ENCODE measurements around the gene MSH3.

The MSH3 gene

GRCh38 chr5:80798166-80798565, 143.7 kb downstream of the MSH3 start:
- no peak for TF ChIP-seq CTCF (IDR thresholded peaks at IDR 0.05; ENCODE audit: borderline replicate concordance, insufficient read depth, low read depth, low read length)
- no peak overlapping the region for H3K4me3 ChIP-seq (ENCODE audit: low read depth, low read length)

DNA sequence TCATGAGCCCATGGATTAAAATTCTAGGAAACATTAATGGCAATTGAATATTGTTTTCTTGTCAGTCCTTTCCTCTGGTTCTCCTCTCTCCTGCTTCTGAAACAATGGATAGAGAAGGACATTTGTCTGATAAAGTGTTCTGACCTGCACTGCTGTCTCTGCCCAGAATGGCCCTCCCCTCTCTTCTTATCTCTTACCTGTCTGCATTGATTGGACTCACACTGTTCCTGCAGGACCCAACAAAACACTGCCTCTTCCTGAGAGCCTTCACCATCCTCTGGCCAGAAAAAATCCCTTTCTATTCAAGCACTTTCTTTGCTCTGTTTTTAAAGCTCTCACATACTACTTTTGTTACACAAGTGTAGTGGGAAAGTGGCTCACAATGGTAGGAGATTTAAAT, 144.2 kb downstream of the MSH3 start:
- TF ChIP-seq CTCF (IDR thresholded peaks at IDR 0.05; ENCODE audit: borderline replicate concordance, insufficient read depth, low read depth, low read length), result no peak
- H3K4me3 ChIP-seq (ENCODE audit: low read depth, low read length), result no peak overlapping the region

GRCh38 chr5:80799041-80799440, 144.6 kb downstream of the MSH3 start:
- H3K4me3 ChIP-seq (ENCODE audit: low read depth, low read length), result no peak overlapping the region
- no peak for TF ChIP-seq CTCF (IDR thresholded peaks at IDR 0.05; ENCODE audit: borderline replicate concordance, insufficient read depth, low read depth, low read length)

DNA sequence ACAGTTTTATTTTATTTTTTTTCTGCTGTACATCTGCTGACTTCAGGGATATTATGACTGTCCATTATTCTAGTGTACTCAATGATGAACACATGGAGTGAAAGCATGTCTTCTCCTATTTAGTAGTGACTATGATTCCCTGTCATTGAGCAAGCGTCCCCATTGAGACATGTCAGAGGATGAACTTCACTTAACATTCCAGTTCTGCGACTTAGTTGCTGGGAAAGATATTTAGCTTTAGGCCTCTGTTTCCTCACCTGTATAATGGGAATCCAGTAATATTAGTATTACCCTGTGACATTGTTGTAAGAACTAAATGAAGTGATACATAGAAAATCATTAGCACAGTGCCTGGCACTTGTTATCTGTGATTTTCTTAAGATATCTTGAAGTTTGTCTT, 145.1 kb downstream of the MSH3 start:
- no peak overlapping the region for H3K4me3 ChIP-seq (ENCODE audit: low read depth, low read length)
- no peak for TF ChIP-seq CTCF (IDR thresholded peaks at IDR 0.05; ENCODE audit: borderline replicate concordance, insufficient read depth, low read depth, low read length)

- TF ChIP-seq CTCF (IDR thresholded peaks at IDR 0.05; ENCODE audit: borderline replicate concordance, insufficient read depth, low read depth, low read length), result no peak
- H3K4me3 ChIP-seq (ENCODE audit: low read depth, low read length), result no peak overlapping the region
Observed at GRCh38 chr5:80804332-80804731, 149.9 kb downstream of the MSH3 start.

DNA sequence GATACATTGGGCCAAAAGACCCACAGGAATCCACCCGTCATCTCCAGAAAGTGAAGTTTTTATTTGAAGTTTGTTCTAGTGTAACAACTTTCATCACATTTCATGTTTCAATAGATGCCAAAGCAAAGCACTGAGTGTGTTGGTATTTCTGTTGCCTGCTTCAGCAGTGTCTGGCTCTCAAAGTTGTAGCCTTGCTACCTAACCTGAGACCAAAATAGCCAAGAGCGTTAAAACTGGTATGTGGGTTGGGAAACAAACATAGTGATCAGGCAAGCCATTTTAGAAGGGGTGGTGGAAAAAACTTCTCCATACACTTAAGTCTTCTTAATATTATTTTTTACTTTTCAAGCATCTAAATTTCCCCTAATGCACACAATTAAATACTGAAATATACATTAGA, 150.6 kb downstream of the MSH3 start:
- no peak for TF ChIP-seq CTCF (IDR thresholded peaks at IDR 0.05; ENCODE audit: borderline replicate concordance, insufficient read depth, low read depth, low read length)
- no peak overlapping the region for H3K4me3 ChIP-seq (ENCODE audit: low read depth, low read length)

- H3K4me3 ChIP-seq (ENCODE audit: low read depth, low read length), result no peak overlapping the region
- no peak for TF ChIP-seq CTCF (IDR thresholded peaks at IDR 0.05; ENCODE audit: borderline replicate concordance, insufficient read depth, low read depth, low read length)
Observed at GRCh38 chr5:80806929-80807328, 152.5 kb downstream of the MSH3 start.

Measured in GM12875 (cell line).